Coronary artery (tissue), 2 donors: Measurements from ENCODE around the gene BTBD17.

Experiments
- DNase-seq: peaks from one replicate; pipeline ENCODE4 v3.0.0-alpha.2; 2017; ENCODE audit warnings: low spot score
- H3K27ac ChIP-seq, 2 donors: fragments of 200-600 bp; sonication (generic); one replicate each; pipeline ENCODE4 v1.5.1; 2016 to 2019
- H3K4me3 ChIP-seq: fragments of 200-600 bp; sonication (generic); 2 replicates; pipeline ENCODE4 v1.5.1; 2016; ENCODE audit warnings: mild to moderate bottlenecking, moderate library complexity
- CTCF ChIP-seq: fragments of 200-600 bp; sonication (generic); IDR thresholded peaks from one replicate; pipeline ENCODE4 v1.5.1; 2019; ENCODE audit warnings: antibody characterized with exemption

Gene BTBD17

GRCh38 chr17:74374858-74375257 lies 13.2 kb upstream of the BTBD17 start:
- H3K4me3 ChIP-seq: no peak overlapping the region
- no peak overlapping the region for H3K27ac ChIP-seq
- DNase-seq: no peak
- TF ChIP-seq CTCF: no peak

- no peak for TF ChIP-seq CTCF
- no peak for DNase-seq
- Histone ChIP-seq H3K27ac (peak overlapping the region in 1 of 2 donors; percentile 9), H3K4me3 (no peak overlapping the region)
Measured at GRCh38 chr17:74373838-74374606, 12.4 kb upstream of the BTBD17 start.

- H3K27ac ChIP-seq: no peak overlapping the region
- no peak overlapping the region for H3K4me3 ChIP-seq
- DNase-seq: no peak
- TF ChIP-seq CTCF: no peak
Measured at GRCh38 chr17:74372426-74372825, 10.8 kb upstream of the BTBD17 start.

GRCh38 chr17:74371653-74372147 lies 10.0 kb upstream of the BTBD17 start:
- no peak overlapping the region for H3K27ac ChIP-seq
- TF ChIP-seq CTCF: no peak
- no peak for DNase-seq
- H3K4me3 ChIP-seq: no peak overlapping the region

GRCh38 chr17:74369665-74370490 lies 8.2 kb upstream of the BTBD17 start:
- no peak for TF ChIP-seq CTCF
- no peak overlapping the region for H3K27ac ChIP-seq
- no peak for DNase-seq
- no peak overlapping the region for H3K4me3 ChIP-seq

GRCh38 chr17:74369221-74369620 lies 7.6 kb upstream of the BTBD17 start:
- DNase-seq: no peak
- no peak for TF ChIP-seq CTCF
- Histone ChIP-seq H3K4me3 (no peak overlapping the region), H3K27ac (no peak overlapping the region)
